GM19463 (cell line): Measurements from ENCODE around the gene KRT9.
"Not testable (repeated sequence)": the region's sequence is repeated elsewhere in the genome, so short reads cannot be mapped to it uniquely, and the experiment has no call there.

ENCODE experiments used
- ATAC-seq: cut with Tn5 transposase; IDR thresholded peaks from one replicate; pipeline ENCODE4 v1.9.1; 2021; ENCODE audit warnings: mild to moderate bottlenecking, moderate library complexity; ENCODE audit not compliant: unreplicated experiment

The KRT9 gene

GRCh38 chr17:41571561-41572434, at the start of gene KRT9:
KRT9 (minus strand) TSS chr17:41572059; CDS start chr17:41571992, 67 bp downstream.
- ATAC-seq: no peak

GRCh38 chr17:41621435-41621817, 49.6 kb upstream of the KRT9 start:
- not testable (repeated sequence) for ATAC-seq

- no peak for ATAC-seq
Measured at GRCh38 chr17:41620583-41621434, 49.0 kb upstream of the KRT9 start.

- ATAC-seq: not testable (repeated sequence)
Measured at GRCh38 chr17:41619927-41620582, 48.2 kb upstream of the KRT9 start.

- no peak for ATAC-seq
Measured at GRCh38 chr17:41619036-41619926, 47.4 kb upstream of the KRT9 start.

- no peak for ATAC-seq
Measured at GRCh38 chr17:41618341-41619035, 46.6 kb upstream of the KRT9 start.

GRCh38 chr17:41617698-41618097, 45.8 kb upstream of the KRT9 start:
- no peak for ATAC-seq

- ATAC-seq: no peak
Measured at GRCh38 chr17:41617136-41617535, 45.3 kb upstream of the KRT9 start.

GRCh38 chr17:41616486-41616885, 44.6 kb upstream of the KRT9 start:
- not testable (repeated sequence) for ATAC-seq

- no peak for ATAC-seq
Measured at GRCh38 chr17:41615454-41615853, 43.6 kb upstream of the KRT9 start.

- ATAC-seq: not testable (repeated sequence)
Measured at GRCh38 chr17:41614767-41615166, 42.9 kb upstream of the KRT9 start.

GRCh38 chr17:41614098-41614497, 42.2 kb upstream of the KRT9 start:
- no peak for ATAC-seq

- no peak for ATAC-seq
Measured at GRCh38 chr17:41613277-41614082, 41.6 kb upstream of the KRT9 start.

- ATAC-seq: not testable (repeated sequence)
Measured at GRCh38 chr17:41612376-41613160, 40.7 kb upstream of the KRT9 start, which contains the start of gene KRT16. KRT16 (minus strand) TSS chr17:41612767; CDS start chr17:41612688, 79 bp downstream.

GRCh38 chr17:41610965-41611640, 39.2 kb upstream of the KRT9 start:
- no peak for ATAC-seq

GRCh38 chr17:41610061-41610517, 38.2 kb upstream of the KRT9 start:
- not testable (repeated sequence) for ATAC-seq

GRCh38 chr17:41606930-41607329, 35.1 kb upstream of the KRT9 start:
- not testable (repeated sequence) for ATAC-seq
